Epithelial cell of proximal tubule (primary cell): Measurements from ENCODE around the gene NDRG2. TPM values are rescaled to one million over a fixed set of nuclear protein-coding genes. Genes with fewer than 3 reads are reported as not detected.
A peak's percentile ranks its signal among the peaks of the same experiment; 100 is the strongest.

Source experiments
- DNase-seq: peaks from one replicate; pipeline ENCODE4 v3.0.0-alpha.2; 2011; ENCODE audit warnings: low read depth
- H3K4me3 ChIP-seq: 2 replicates; pipeline ENCODE4 v1.5.1; 2011; ENCODE audit warnings: low read depth, mild to moderate bottlenecking, low read length
- CTCF ChIP-seq: conservative IDR thresholded peaks from 2 replicates; pipeline ENCODE4 v1.5.1; 2012; ENCODE audit warnings: low read depth, mild to moderate bottlenecking, low read length
- total RNA-seq: library from RNA; depleted of rRNA; stranded (reverse); fragments of >200 nt; gene quantifications from 2 replicates; pipeline ENCODE4 v1.2.3, GENCODE V29; 2015

Gene NDRG2
- total RNA-seq, 1 donor from 2014 or later: 16.0 TPM

DNA sequence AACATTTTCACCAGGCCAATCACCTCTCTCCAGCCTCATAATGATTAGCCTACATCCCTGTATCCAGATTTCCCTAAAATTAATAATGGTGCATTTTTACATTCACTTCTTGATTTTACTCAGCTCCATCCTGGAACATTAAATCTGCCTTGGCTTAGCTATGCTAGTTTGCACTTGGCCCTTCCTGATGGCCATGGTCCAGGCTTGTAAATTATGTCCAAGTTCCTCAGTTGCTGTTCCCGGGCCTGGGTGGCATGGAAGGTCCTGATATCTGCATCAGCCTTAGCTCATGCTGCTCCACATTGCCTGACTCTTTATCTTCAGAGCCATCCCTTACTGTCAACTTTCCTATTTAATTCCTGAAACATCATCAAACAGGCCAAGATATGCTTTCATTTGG lies 46.2 kb downstream of the NDRG2 start:
- TF ChIP-seq CTCF: no peak
- no peak for DNase-seq

DNA sequence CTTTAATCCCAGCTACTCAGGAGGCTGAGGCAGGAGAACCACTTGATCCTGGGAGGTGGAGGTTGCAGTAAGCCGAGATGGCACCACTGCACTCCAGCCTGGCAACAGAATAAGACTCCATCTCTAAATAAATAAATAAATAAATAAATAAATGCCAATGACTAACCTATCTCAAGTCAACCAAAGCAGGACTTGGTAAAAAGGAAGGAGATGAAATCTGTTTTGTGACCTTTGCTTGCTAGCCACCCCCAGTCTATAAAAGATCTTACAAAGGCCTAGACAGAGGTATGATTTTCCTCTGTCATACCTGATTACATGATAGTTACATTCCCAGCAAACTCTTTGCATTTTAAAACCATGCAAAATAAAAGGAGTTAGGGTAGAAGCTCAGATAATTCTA lies 48.6 kb downstream of the NDRG2 start:
- no peak for DNase-seq
- no peak overlapping the region for H3K4me3 ChIP-seq
- TF ChIP-seq CTCF: no peak

More for the DNA sequence above, 46.2 kb downstream of the NDRG2 start:
- no peak overlapping the region for H3K4me3 ChIP-seq

DNA sequence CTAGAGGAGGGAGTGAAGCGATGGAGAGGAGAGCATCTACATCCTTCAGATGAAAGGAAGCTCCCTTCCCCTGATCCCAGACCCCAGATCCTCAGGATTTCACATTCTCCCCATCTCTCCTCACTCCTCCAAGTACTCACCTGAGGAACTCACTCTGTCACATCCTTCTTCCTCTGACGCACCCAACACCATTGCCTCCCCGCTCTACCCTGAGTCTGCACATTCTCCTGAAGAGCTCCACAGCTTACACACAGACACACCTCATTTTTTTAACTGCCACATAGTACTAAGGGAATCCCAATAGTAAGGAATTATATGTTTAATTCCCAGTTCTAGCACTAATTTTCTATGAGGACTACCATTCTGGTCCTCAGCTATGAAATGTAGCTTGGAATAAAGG lies 51.4 kb downstream of the NDRG2 start:
- no peak for TF ChIP-seq CTCF
- no peak for DNase-seq
- H3K4me3 ChIP-seq: no peak overlapping the region

DNA sequence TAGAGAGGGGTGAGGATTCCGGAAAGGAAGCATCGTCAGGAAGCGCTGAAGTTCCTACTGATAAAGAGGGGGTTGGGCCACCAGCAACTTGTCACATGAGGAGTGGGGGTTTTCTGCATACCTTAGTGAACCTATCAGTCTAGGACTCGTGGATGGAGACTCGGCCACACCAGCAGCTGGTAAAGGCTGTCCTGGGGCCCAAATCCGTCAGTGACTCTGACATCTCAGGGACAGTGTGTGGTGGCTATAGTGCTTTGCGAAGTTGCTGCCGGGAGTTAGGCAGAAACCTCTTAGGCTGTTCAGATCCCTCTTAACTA lies 53.2 kb downstream of the NDRG2 start:
- DNase-seq: no peak
- H3K4me3 ChIP-seq: peak overlapping the region; percentile 72
- no peak for TF ChIP-seq CTCF

DNA sequence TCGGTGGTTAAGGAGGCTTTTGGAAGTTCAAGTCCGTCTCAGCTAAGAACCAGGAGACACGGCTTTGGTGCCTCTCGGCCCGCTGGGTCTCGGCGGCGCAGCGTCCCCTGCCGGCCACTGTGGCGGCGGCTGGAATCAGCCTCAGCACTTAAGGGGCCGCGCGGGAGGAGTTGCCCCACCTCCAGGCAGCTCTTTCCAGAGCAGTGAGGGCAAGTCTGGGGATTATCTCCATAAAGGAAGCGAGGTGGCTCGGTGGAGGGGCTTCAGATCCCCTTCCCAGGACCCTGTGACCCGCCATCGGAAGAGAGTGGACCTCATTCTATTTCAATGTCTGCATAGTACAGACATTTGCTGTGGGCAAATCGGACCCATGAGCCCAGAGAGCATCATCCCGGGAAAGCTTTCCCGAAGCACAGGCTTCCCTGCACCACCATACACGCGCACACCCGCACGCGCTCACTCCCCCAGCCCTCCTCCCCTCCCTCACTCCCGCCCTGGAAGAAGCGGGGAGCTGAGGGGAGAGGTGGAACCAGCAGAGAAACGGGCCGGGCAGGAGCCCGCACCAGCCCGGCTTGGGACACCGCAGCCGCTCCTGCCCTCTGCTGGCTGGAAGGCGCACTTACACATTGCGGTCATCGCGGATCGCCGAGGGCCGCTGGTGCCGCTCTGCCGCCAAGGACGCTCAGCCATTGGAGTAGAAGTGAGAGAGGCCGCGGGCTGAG lies 53.7 kb downstream of the NDRG2 start:
- H3K4me3 ChIP-seq: peak overlapping the region; percentile 72
- peak; percentile 97 for TF ChIP-seq CTCF
- no peak for DNase-seq

DNA sequence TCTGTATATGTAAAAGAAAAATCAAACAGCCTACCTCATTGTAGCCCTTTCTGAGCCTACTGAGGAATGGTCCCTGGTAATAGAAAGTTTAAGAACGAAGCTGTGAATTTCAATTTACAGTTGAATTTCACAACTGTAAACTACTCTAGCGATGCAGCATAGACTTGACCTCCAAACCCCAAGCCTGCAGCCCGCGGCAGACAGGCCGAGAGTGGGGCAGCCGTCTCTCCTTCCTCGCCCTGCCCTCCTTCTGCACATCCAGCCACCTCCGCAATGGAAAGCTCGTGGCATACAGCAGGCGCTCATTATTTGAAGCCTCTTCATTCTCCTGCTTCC lies 54.2 kb downstream of the NDRG2 start:
- TF ChIP-seq CTCF: no peak

GRCh38 chr14:20969336-20969735 lies 55.5 kb downstream of the NDRG2 start:
- no peak overlapping the region for H3K4me3 ChIP-seq
- no peak for TF ChIP-seq CTCF
- DNase-seq: no peak

More for the DNA sequence above, 54.2 kb downstream of the NDRG2 start:
- no peak for DNase-seq
- H3K4me3 ChIP-seq: peak overlapping the region; percentile 72
